Ovary (tissue), 9 donors: ENCODE data around the gene SMIM1. TPM values are rescaled to one million over a fixed set of nuclear protein-coding genes. Genes with fewer than 3 reads are reported as not detected.

Experiments used
- DNase-seq, 5 donors: peaks; one replicate each; pipeline ENCODE4 v3.0.0-alpha.2; 2019 to 2020
- H3K27ac ChIP-seq, 2 donors: fragments of 200-600 bp; one replicate each; pipeline versions ENCODE4 v1.5.1 to v1.8.0; 2019 to 2022
- H3K27me3 ChIP-seq: fragments of 200-600 bp; one replicate; pipeline ENCODE4 v1.8.0; 2022
- H3K36me3 ChIP-seq: fragments of 200-600 bp; sonication (generic); one replicate; pipeline ENCODE4 v1.5.1; 2019
- H3K4me1 ChIP-seq: one replicate; pipeline ENCODE4 v1.8.1; 2013; ENCODE audit warnings: mild to moderate bottlenecking, moderate library complexity; ENCODE audit not compliant: insufficient read depth
- H3K4me3 ChIP-seq: fragments of 200-600 bp; sonication (generic); one replicate; pipeline ENCODE4 v1.5.1; 2017
- H3K9me3 ChIP-seq, 2 donors: fragments of 200-600 bp in 1 of 2; sonication (generic) in 1 of 2; one replicate each; pipeline versions ENCODE4 v1.5.1 to v1.8.1; 2013 to 2019; ENCODE audit warnings: mild to moderate bottlenecking in 1 of 2, moderate library complexity in 1 of 2
- EP300 ChIP-seq: sonication (generic); formaldehyde crosslinking; IDR thresholded peaks from one replicate; pipeline ENCODE4 v1.6.1; 2017; ENCODE audit warnings: antibody characterized with exemption
- POLR2A ChIP-seq: fragments of 450-650 bp; IDR thresholded peaks from one replicate; pipeline ENCODE4 v1.6.1; 2017; ENCODE audit warnings: antibody characterized with exemption, mild to moderate bottlenecking, moderate library complexity
- WGBS, 3 donors: extraction: QIAGEN DNeasy Blood & Tissue Kit in 1 of 3; methylation state at CpG; one replicate each; pipeline versions ENCODE4 v1.1.5 to v1.1.7; 2013 to 2017; 5-methylcytosine and 5-hydroxymethylcytosine counted together
- intact Hi-C, 4 donors: fragments of 100-400 bp; cut with DNase I; formaldehyde crosslinking; loops; one replicate each; pipeline versions ENCODE4 v1.11.0 to v1.15.1; 2022 to 2023
- polyA plus RNA-seq, 2 donors: library from polyadenylated mRNA; stranded (reverse); fragments of 200-250 nt in 1 of 2; fragments of 350-450 nt in 1 of 2; fragmentation: Illumina TruSeq in 1 of 2; extraction: RNeasy Lipid Tissue Mini Kit (QIAGEN cat#74804) in 1 of 2; gene quantifications; one replicate each; pipeline ENCODE4 v1.2.3, GENCODE V29; 2013 to 2014
- total RNA-seq, 7 donors: library from RNA; depleted of rRNA in 2 of 7; stranded (reverse); fragments of >200 nt in 2 of 7; fragmentation: NEBNext Ultra II Directional in 3 of 7; extraction: Animal tissue kit (Norgen Biotek cat#: 25700) in 3 of 7; gene quantifications; one replicate each; pipeline versions ENCODE4 v1.1.0 to v1.2.4, GENCODE V29; 2016 to 2023
- TF ChIP-seq, protein P1 (sequence below), 3 donors: fragments of 450-650 bp in 2 of 3; fragments of 200-600 bp in 1 of 3; IDR thresholded peaks; one replicate each; pipeline versions ENCODE4 v1.5.1 to v1.8.0; 2016 to 2022; ENCODE audit warnings: antibody characterized with exemption in 3 of 3, mild to moderate bottlenecking in 1 of 3
- donor health status: DM: no; HTN: no; CAD: no; lungs with moderate emphysema.
- donor health status: DM: no; HTN: no; CAD: no.
- donor health status: Bipolar disorder and iron deficiency.
- donor health status: DM: yes; HTN: yes; CAD: no.
- donor health status: DM: no; HTN: no; CAD: no.
- donor health status: DM: yes; HTN: yes; CAD: no.

SMIM1 gene
- total and polyA plus RNA-seq, 9 donors, result 7.1 to 22.1 (median 18.7) TPM; not detected in 1

DNA sequence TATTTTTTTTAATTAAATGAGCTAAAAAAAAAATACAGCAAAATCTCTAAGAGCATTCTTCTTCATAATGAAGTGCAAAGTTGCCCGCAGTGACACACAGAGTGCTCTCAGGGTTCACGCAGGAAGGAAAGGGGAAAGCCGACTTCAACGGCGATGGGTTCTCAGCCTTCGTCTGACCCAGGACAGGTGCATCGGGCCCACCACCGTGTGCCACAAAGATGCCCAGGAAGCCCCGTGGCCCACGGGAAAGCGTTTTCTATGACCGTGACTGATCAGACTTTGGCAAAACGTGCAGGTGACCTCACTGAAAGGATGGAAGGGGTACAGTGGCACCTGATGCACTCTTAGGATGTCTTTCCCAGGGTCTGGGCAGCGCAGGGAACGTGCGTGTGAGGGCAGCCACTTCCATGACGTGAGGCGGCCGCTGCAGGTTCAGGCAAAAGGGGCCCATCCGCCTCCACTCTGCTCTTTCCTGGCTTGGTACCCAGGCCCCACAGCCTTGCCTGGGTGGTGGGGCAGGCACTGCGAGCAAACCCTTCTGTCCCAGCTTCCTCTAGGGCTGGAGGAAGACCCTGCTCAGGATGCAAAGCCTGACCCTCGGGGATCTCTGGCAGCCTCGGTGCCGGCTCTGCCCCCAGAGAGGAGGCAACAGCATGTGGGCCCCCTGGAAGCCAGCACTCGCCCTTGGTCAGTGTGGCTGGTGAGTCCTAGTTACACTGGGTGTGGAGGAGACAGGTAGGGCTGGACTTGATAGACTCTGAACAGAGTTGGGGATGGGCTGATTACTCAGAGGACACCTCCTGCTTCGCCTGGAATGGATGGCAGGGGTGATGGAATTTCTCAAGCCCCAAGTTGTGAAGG is 15.4 kb downstream of the SMIM1 start:
- no peak for DNase-seq
- intact Hi-C loops, result no loop called here
- WGBS, 3 donors, result 86 to 89% (median 86%) methylated on average over 26 of the region's 26 CpGs
- H3K27ac ChIP-seq, result no peak overlapping the region
- no peaks in the 10 kb centered on the region for H3K9me3 ChIP-seq
- peaks cover 3% of the 10 kb centered on the region for H3K4me1 ChIP-seq
- H3K27me3 ChIP-seq, result no peaks in the 10 kb centered on the region
- H3K36me3 ChIP-seq, result no peaks in the 10 kb centered on the region
- TF ChIP-seq POLR2A, result no peak
- TF ChIP-seq, protein P1, sequence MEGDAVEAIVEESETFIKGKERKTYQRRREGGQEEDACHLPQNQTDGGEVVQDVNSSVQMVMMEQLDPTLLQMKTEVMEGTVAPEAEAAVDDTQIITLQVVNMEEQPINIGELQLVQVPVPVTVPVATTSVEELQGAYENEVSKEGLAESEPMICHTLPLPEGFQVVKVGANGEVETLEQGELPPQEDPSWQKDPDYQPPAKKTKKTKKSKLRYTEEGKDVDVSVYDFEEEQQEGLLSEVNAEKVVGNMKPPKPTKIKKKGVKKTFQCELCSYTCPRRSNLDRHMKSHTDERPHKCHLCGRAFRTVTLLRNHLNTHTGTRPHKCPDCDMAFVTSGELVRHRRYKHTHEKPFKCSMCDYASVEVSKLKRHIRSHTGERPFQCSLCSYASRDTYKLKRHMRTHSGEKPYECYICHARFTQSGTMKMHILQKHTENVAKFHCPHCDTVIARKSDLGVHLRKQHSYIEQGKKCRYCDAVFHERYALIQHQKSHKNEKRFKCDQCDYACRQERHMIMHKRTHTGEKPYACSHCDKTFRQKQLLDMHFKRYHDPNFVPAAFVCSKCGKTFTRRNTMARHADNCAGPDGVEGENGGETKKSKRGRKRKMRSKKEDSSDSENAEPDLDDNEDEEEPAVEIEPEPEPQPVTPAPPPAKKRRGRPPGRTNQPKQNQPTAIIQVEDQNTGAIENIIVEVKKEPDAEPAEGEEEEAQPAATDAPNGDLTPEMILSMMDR (IDR thresholded peaks at IDR 0.05), result no peak
- no peak for TF ChIP-seq EP300
- no peak overlapping the region for H3K4me3 ChIP-seq

DNA sequence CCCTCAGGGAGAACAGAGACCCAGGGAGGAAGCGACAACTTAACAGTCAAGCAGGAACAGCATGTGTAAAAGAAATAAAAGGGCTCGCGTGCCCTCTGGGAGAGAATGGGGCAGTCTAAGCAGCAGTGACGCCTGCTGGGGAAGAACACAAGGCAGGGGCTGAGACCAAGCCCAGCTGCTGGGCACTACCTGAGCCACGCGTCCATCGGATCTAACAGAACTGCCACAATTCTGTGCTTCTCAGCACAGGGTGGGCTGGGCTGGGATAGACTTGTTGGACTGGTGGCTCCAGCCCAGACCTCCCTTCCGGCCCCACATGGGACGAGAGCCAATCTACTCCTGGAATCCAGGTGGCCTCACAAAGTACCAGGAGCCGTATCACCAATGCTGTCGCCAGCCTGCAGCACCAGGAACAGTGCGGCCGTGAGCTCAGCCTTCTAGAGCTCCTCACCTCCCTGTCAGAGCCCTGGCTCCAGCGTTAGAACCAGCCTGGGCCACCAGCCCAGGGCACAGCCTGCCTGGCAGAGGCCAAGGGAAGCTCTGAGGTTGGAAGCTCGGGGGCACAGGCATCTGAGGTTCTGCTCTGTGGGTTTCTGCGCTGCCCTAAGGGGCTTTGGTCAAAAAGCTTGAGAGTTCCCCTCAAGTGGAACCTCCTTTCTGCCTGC is 16.3 kb downstream of the SMIM1 start:
- TF ChIP-seq EP300, result no peak
- TF ChIP-seq, protein P1 (IDR thresholded peaks at IDR 0.05), result no peak
- TF ChIP-seq POLR2A, result no peak
- peaks cover 3% of the 10 kb centered on the region for H3K4me1 ChIP-seq
- intact Hi-C loops, result no loop called here
- H3K27ac ChIP-seq, result no peak overlapping the region
- no peaks in the 10 kb centered on the region for H3K36me3 ChIP-seq
- no peak overlapping the region for H3K4me3 ChIP-seq
- no peaks in the 10 kb centered on the region for H3K27me3 ChIP-seq
- 77 to 82% (median 79%) methylated on average over 14 to 16 of the region's 16 CpGs for WGBS, 3 donors
- no peaks in the 10 kb centered on the region for H3K9me3 ChIP-seq
- DNase-seq, result no peak

DNA sequence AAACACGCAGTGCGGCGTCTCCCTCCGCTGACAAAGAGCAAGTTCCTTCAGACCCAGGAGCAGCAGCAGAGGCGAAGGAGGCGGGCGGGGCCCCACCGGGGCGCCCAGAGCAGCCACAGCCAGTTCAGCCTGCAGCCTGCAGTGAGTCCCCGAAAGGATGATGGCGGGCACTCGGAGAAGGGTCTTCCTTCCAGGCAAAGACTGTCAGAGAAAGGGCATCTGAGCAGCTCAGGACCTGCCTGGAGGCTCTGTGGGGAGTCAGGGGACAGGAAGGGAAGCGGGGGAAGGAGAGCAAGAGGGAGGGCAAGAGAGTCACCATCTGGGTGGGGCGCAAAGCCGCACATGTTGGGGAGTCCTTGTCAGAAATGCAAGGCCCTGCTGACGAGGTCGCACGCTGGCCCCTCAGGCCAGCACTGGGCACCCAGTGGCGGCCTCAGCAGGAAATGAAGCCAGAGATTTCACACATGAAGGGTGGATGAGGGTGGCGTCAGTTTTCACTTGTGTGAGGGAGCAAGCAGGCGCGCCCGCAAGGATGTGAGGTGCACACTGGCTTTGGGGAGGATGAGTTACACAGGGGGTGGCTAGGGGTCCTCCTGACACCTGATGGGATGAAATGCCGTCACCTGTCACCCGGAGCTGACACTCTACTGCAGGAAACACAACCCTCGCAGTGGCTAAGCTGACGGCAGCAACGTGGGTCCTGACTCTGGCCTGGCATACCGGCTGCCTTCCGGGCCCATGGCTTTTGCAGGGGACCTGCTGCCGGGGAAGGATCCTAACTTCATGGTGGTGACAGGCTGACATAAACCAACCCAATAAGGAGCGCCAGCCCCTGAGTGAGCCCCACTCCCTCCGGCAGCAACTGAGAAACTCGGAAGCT is 17.1 kb downstream of the SMIM1 start:
- intact Hi-C loops, result no loop called here
- DNase-seq, result no peak
- no peak overlapping the region for H3K27ac ChIP-seq
- TF ChIP-seq POLR2A (no peak), EP300 (no peak)
- TF ChIP-seq, protein P1 (IDR thresholded peaks at IDR 0.05), result no peak
- H3K4me1 ChIP-seq, result peaks cover 7% of the 10 kb centered on the region
- no peaks in the 10 kb centered on the region for H3K36me3 ChIP-seq
- 83 to 86% (median 85%) methylated on average over 34 of the region's 34 CpGs for WGBS, 3 donors
- H3K9me3 ChIP-seq, result no peaks in the 10 kb centered on the region
- no peak overlapping the region for H3K4me3 ChIP-seq
- no peaks in the 10 kb centered on the region for H3K27me3 ChIP-seq

DNA sequence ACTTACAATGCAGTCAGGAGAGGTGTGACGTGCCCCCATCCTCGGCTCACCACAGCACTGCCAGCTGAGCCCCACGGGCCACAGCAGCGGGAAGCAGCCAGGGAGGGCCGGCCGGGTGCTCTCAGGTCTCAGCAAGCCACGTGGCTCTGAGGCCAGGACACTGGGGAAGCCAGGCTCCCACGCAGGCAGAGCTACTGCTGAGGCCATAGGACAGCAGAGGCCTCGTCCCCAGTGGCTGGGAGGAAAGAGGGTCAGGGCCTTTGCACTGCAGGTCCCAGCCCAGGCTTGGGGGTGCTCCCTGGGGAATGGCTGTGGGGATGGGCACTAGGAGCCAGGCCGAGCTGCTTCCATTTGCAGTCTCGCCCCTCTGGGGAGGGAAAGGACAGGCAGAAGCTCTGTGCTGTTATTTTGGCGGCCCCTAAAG is 18.0 kb downstream of the SMIM1 start:
- TF ChIP-seq POLR2A (no peak), EP300 (no peak)
- no peaks in the 10 kb centered on the region for H3K9me3 ChIP-seq
- H3K27me3 ChIP-seq, result no peaks in the 10 kb centered on the region
- no peaks in the 10 kb centered on the region for H3K36me3 ChIP-seq
- no peak overlapping the region for H3K4me3 ChIP-seq
- intact Hi-C loops, result no loop called here
- H3K4me1 ChIP-seq, result peaks cover 15% of the 10 kb centered on the region
- H3K27ac ChIP-seq, result no peak overlapping the region
- no peak for DNase-seq
- 55 to 56% (median 55%) methylated on average over 6 to 12 of the region's 12 CpGs for WGBS, 3 donors
